ENCODE results near the gene PRND.
"Not testable (repeated sequence)": the region's sequence is repeated elsewhere in the genome, so short reads cannot be mapped to it uniquely, and the experiment has no call there.

PRND gene

GRCh38 chr20:4767084-4767483, 45.4 kb downstream of the PRND start:
- H3K4me3 ChIP-seq (ENCODE audit: low read depth, low read length) = no peak overlapping the region
- no peak for TF ChIP-seq CTCF (IDR thresholded peaks at IDR 0.05; ENCODE audit: borderline replicate concordance, insufficient read depth, low read depth, low read length)

GRCh38 chr20:4769328-4769727, 47.6 kb downstream of the PRND start:
- no peak overlapping the region for H3K4me3 ChIP-seq (ENCODE audit: low read depth, low read length)
- no peak for TF ChIP-seq CTCF (IDR thresholded peaks at IDR 0.05; ENCODE audit: borderline replicate concordance, insufficient read depth, low read depth, low read length)

- no peak for TF ChIP-seq CTCF (IDR thresholded peaks at IDR 0.05; ENCODE audit: borderline replicate concordance, insufficient read depth, low read depth, low read length)
- H3K4me3 ChIP-seq (ENCODE audit: low read depth, low read length) = no peak overlapping the region
Observed at GRCh38 chr20:4770026-4770425, 48.3 kb downstream of the PRND start.

- H3K4me3 ChIP-seq (ENCODE audit: low read depth, low read length) = no peak overlapping the region
- no peak for TF ChIP-seq CTCF (IDR thresholded peaks at IDR 0.05; ENCODE audit: borderline replicate concordance, insufficient read depth, low read depth, low read length)
Observed at GRCh38 chr20:4771004-4771403, 49.3 kb downstream of the PRND start.

GRCh38 chr20:4772132-4772531, 50.4 kb downstream of the PRND start:
- H3K4me3 ChIP-seq (ENCODE audit: low read depth, low read length) = no peak overlapping the region
- TF ChIP-seq CTCF (IDR thresholded peaks at IDR 0.05; ENCODE audit: borderline replicate concordance, insufficient read depth, low read depth, low read length) = no peak

- not testable (repeated sequence) for H3K4me3 ChIP-seq (ENCODE audit: low read depth, low read length)
Observed at GRCh38 chr20:4773014-4773413, 51.3 kb downstream of the PRND start.

GRCh38 chr20:4773736-4774135, 52.0 kb downstream of the PRND start:
- no peak for TF ChIP-seq CTCF (IDR thresholded peaks at IDR 0.05; ENCODE audit: borderline replicate concordance, insufficient read depth, low read depth, low read length)
- no peak overlapping the region for H3K4me3 ChIP-seq (ENCODE audit: low read depth, low read length)

GRCh38 chr20:4774207-4774606, 52.5 kb downstream of the PRND start:
- H3K4me3 ChIP-seq (ENCODE audit: low read depth, low read length) = no peak overlapping the region
- TF ChIP-seq CTCF (IDR thresholded peaks at IDR 0.05; ENCODE audit: borderline replicate concordance, insufficient read depth, low read depth, low read length) = no peak
